ENCODE measurements around the gene PIGH.

- TF ChIP-seq, protein P1, sequence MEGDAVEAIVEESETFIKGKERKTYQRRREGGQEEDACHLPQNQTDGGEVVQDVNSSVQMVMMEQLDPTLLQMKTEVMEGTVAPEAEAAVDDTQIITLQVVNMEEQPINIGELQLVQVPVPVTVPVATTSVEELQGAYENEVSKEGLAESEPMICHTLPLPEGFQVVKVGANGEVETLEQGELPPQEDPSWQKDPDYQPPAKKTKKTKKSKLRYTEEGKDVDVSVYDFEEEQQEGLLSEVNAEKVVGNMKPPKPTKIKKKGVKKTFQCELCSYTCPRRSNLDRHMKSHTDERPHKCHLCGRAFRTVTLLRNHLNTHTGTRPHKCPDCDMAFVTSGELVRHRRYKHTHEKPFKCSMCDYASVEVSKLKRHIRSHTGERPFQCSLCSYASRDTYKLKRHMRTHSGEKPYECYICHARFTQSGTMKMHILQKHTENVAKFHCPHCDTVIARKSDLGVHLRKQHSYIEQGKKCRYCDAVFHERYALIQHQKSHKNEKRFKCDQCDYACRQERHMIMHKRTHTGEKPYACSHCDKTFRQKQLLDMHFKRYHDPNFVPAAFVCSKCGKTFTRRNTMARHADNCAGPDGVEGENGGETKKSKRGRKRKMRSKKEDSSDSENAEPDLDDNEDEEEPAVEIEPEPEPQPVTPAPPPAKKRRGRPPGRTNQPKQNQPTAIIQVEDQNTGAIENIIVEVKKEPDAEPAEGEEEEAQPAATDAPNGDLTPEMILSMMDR (IDR thresholded peaks at IDR 0.05 in 2 of 3, conservative IDR thresholded peaks at IDR 0.05 in 1 of 3; ENCODE audit: control insufficient read depth in 2 of 3, extremely low read depth in 1 of 3, insufficient read depth in 1 of 3, low read depth in 3 of 3, low read length in 3 of 3), result no peak
- no peak for TF ChIP-seq SIN3A (IDR thresholded peaks at IDR 0.05; ENCODE audit: low read depth, low read length)
- no peak for TF ChIP-seq ZZZ3 (IDR thresholded peaks at IDR 0.05; ENCODE audit: control insufficient read depth, insufficient read length, low read depth)
- no peak for TF ChIP-seq PRDM15 (CRISPR knock-in tag; IDR thresholded peaks at IDR 0.05)
- no peak for TF ChIP-seq CHD2 (IDR thresholded peaks at IDR 0.05; ENCODE audit: borderline replicate concordance, low read depth, low read length)
- TF ChIP-seq RAD51 (IDR thresholded peaks at IDR 0.05), result no peak
- TF ChIP-seq, protein P2, sequence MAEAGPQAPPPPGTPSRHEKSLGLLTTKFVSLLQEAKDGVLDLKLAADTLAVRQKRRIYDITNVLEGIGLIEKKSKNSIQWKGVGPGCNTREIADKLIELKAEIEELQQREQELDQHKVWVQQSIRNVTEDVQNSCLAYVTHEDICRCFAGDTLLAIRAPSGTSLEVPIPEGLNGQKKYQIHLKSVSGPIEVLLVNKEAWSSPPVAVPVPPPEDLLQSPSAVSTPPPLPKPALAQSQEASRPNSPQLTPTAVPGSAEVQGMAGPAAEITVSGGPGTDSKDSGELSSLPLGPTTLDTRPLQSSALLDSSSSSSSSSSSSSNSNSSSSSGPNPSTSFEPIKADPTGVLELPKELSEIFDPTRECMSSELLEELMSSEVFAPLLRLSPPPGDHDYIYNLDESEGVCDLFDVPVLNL (IDR thresholded peaks at IDR 0.05; ENCODE audit: low read depth, low read length), result no peak
- no peak for TF ChIP-seq MXI1 (IDR thresholded peaks at IDR 0.05; ENCODE audit: low read depth, low read length)
- no peak for TF ChIP-seq PML (IDR thresholded peaks at IDR 0.05; ENCODE audit: low read length)
- no peak for TF ChIP-seq YY1 (IDR thresholded peaks at IDR 0.05; ENCODE audit: low read depth, low read length)
- no peak for TF ChIP-seq TCF3 (IDR thresholded peaks at IDR 0.05; ENCODE audit: borderline replicate concordance, insufficient read depth, low read depth, low read length)
- TF ChIP-seq POLR2A (IDR thresholded peaks at IDR 0.05; ENCODE audit: low read depth, low read length), result no peak
These were observed 43.6 kb upstream of the PIGH start for GRCh38 chr14:67643713-67644112.
